Raji (cell line): ENCODE results near the gene GPR151.

ENCODE experiments used
- POLR2A ChIP-seq: IDR thresholded peaks from 2 replicates; pipeline ENCODE4 v1.6.1; 2011; ENCODE audit warnings: low read depth, low read length, control low read depth; ENCODE audit not compliant: insufficient read depth

The GPR151 gene

DNA sequence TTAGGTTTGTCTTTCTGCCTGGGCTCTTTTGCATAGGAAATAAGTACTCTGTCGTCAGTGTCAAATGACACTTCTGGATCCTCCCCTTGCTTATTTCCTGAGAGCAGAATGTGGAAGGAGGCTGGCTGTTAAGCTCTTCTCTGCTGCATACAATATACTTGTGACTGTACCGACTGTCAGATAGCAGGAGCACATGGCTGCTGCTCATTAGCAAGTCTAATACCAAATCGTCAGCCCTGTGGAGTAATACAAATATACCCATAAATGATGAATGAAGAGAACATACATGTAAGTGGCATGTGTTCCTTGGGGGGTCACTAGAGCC lies at the start of gene GPR151:
Gene GPR151, minus strand, starts transcription at position 40 of the 325 bp plus-strand sequence. CDS start 77 bp downstream, outside the sequence.
- TF ChIP-seq POLR2A, result no peak

DNA sequence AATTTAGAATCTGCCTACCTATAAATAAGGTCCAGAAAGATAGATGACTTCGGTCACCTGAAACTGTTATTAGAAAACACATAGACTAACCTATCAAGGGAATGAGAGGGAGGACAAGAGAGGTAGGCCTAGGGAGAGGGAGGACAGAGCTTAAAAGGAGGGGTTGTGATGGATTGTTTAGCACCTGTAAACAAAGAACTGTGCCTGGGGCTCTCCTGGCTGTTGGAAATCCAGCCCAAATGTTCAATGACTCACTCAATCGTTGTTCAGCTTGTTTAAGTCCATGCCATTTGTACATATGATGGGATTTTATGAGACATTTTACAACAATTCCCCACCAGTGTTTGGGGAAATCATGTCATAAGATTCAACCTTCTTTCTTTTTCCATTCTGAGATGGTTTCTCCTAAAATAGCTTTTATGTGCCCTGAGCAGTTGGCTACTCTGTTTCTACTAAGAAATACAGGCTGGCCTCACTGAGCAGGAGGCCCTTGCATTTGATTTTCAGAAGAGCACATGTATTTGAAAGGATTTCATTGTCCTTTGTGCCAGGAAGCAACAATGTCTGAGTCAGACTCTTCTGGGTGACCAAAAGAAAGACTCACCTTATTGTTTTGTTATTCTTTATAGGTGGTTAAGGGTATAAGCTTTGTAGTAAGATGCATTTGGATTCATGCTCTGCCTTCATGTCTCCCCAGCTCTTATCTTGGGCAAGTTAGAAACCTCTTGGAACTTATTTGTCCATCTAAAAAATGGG lies 48.2 kb upstream of the GPR151 start:
- no peak for TF ChIP-seq POLR2A

DNA sequence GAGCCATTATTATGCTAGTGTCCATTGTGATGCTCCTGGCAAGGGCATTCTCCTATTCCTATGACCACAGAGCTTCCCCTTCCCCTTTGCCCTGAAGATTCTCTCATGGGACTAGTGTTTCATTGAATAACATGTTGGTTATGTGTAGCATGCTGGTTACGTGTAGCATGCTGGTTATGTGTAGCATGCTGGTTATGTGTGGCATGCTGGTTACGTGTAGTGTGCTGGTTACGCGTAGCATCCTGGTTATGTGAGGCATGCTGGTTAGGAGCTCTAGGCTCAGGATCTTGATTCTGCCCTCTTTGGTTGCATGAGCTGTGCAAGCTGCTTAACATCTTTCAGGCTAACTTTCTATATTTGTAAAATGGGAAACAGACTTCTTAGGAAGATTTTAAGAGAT lies 46.5 kb upstream of the GPR151 start:
- no peak for TF ChIP-seq POLR2A

DNA sequence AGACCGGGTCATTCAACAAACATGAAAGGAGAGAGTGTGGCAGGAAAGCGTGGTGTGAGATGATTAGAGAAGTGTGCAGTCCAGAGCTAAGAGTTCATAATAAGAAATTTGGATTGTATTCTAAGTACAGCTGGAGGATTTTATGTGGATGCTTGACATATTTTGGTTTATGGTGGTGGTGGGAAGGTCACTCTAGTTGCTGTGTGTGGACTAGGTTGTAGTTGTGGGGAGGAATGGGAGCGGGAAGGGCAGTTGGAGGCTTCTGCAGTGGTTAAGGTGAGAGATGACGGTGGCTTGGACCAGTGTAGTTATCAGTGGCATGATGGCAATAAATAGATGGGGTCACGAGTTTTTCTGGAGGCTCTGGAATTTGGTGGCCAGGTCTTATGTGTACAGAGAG lies 45.7 kb upstream of the GPR151 start:
- no peak for TF ChIP-seq POLR2A

DNA sequence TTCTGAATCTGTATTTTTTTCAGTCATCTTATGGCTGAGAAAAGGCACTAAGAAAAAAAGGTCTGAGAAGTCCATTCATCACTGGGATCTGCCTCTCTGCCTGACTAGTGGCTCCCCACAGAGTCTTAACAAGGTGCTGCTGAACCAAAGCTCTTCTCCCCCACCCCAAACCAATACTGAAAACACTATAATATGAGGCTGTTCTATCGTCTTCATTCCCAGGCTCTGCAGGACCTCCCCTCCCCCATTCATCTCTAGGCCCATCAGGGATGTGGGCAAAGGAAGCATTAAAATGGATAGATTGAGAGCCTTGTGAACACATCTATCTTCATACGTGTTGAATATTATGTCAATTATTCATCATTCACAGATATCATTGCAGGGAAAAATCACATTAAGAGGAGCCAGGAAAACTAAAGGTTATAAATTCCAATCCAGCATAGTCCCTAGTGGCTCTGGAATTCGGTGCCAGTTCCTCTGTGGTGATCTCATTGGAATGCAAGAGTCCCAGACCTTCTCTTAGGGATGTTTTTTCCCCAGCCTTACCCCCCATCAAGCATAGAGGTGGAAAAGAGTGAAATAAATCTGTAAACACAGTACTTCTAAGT lies 44.3 kb upstream of the GPR151 start:
- TF ChIP-seq POLR2A, result no peak

DNA sequence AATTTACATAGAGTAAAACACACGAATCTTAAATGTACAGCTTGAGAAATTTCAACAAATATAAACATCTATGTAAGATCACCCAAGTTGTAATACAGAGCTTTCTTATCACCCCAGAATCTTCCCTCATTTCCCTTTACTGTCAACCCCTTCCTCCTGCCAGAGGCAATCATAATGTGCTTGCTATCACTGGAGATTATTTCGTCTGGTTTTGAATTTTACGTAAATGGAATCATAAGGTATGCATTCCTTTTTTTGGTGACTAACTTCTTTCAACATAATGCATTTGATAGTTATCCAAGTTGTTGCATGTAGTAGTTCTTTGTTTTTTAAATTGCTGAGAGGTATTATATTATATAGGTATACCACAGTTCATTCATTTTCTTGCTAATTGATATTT lies 37.5 kb upstream of the GPR151 start:
- no peak for TF ChIP-seq POLR2A

DNA sequence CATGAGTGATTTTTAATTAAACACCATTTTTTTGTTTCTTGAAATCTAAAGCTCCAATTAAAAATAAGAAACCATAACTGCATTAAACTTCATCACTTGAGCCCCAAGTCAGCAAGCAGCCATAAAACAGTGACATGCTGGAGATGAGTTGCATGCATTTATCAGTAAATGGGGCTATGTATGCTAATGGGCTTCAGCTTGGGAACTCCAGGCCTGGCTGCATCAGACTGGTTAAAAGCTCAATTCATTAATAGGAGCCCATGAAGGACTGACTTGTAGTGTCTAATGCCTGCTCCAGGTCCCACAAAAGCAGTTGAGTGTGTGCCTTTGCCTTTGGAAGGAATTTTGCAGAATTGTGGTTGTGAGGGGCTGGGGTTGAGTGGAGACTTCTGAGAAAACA lies 33.6 kb upstream of the GPR151 start:
- no peak for TF ChIP-seq POLR2A

DNA sequence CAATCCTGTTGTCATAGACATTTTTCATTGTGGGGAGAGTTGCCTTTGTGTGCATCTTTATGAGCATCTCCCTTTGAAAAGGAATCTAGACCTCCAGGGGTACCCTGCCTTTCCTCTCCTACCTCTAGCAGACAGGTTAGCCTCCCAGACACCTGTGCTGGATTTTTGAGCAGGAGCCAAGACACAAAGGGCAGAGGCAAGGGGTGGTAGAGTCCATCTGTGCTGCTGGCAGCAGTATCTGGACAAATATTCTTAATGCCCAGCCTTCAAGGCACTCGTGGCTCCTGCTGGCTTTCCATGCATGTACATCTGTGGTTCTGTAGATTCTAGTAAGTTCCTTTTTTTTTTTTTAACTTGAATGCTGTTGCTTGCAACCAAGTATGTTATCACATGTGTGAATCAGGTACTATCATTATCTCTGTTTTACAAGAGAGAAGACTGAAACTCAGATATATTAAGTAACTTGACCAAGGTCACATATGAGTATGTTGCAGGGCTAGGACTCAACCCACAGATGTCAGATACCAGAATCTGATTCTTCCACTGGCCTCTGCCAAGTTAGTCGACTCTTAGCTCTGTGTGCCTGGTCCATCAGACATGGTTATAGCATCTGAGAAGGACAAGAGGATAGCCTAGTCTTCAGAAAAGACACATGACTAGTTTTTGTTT lies 32.9 kb upstream of the GPR151 start:
- TF ChIP-seq POLR2A, result no peak

DNA sequence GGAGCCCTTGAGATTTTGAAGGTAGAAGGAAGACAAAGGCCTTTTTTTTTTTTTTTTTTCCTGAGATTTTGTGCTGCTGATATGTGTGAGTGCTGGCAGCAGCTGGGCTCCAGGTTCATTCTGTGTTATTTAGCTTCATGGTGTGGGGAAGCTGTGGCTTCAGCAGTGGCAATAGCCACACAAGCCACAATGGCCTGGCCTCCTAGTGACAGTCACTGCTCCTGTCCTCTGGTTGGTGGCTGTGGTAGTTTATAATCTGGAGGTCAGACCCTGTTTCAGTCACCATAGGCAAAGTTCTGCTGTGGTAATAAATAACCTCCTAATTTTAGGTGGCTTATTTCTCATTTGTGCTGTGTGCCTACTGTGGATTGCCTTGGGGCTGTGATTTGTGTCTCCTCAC lies 28.2 kb upstream of the GPR151 start:
- TF ChIP-seq POLR2A, result no peak

DNA sequence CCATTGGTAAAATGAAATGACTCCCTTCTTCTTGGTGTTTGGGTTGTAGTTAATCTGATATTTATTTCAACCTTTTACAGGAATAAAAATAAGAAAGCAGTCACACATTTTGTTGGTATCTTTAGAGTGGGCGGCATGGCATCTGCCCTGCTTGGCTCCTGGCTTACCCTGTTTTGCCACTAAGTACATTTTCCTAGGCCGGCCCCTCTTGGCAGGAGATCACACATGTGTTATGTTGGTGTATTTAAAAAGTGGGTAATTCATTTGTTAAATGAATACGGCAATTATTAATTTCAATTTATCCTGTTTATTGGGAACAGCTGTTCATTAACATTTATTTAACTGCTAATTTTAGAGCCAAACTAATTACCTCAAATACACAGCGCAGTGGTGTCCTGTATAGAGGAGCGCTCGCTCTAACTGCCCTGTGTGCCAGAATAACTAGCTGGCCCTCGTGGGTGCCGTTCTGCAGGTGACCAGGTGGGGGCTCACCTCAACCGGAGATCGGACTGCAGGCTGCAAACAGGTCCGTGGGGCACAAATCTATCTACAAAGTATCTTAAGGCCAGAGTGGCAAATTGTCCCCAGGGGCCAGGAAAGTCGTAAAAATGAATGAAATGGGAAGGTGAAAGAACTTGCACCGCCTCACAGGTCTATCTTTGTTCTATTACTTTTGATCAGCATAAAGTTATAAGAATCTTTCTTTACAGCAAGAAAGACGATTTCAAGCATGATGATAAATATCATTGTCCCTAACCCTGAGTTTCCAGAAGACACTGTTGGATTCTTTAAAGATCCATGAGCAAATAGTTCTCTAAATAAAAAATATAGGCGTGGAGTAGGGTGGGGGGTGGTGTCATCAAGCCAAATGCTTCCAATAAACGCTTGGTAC lies 26.2 kb upstream of the GPR151 start:
- no peak for TF ChIP-seq POLR2A

DNA sequence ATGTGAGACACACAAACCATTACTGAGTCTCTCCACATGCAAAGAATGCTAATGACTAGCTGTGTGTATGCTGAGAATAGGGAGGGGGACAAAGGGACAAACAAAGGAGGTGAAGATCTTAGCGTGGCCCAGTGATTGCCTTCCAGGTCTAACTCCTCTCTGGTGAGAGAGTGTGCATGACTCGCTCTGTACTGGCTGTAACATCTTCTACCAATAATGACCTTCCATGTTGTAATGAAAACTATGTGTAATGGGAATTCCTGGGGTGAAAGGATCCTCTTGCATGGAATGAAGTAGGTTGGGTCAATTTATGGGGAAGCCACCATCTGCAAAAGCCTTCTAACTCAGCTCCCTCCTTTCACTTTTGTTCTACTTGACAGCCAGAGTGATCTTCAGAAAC lies 24.4 kb upstream of the GPR151 start:
- no peak for TF ChIP-seq POLR2A

DNA sequence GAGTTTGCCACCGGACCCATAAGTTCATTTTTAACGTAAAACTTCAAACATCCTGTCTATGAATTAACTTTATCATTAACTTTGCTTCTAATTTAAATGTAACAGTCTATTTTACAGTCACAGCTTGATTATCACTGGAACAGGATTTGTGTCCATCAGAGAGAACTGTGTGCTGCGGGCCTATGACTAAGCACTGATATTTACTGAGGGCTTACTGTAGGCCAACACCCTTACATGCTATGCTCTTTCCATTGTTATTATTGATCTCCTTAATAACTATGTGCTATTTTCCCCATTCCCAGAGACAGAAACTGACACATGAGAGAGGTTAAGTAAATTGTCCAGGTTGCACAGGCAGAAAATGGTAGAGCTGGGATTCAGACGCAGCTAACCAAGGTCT lies 24.0 kb upstream of the GPR151 start:
- TF ChIP-seq POLR2A, result no peak

DNA sequence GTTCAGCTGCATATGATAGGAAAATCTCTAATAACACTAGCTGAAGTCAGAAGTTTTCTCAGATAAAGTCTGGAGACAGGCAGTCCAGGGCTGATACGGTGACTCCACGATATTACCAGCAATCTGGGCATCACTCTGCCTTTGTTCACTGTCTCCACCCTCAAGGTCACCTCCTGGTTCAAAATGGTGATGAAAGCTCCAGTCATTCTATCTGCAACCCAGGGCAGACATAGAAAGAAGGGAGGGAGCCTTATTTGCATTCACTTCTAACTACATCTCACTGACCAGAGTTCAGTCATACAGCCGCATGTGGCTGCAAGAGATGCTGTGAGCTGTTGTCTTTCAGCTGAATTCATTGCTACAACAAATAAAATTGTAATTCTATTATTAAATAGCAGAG lies 22.4 kb upstream of the GPR151 start:
- TF ChIP-seq POLR2A, result no peak

DNA sequence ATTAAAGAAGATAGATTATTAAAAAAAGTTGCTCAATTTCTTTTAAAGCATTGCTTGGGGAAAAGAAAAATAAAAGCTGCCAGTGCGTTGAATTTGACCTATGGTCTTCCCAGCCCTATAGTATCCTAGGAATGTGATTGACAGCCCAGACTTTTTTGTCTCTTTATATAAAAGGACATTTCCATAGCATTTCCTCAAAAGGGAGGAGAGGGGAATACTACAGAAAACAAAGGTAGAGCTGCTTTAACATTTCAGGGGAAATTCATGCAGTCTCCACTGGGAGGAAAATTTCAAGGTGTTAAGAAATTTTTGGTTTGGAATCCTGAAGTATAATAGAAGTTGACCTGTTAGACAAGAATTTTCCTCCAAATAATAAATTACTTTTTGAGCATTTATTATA lies 17.9 kb upstream of the GPR151 start:
- TF ChIP-seq POLR2A, result no peak

DNA sequence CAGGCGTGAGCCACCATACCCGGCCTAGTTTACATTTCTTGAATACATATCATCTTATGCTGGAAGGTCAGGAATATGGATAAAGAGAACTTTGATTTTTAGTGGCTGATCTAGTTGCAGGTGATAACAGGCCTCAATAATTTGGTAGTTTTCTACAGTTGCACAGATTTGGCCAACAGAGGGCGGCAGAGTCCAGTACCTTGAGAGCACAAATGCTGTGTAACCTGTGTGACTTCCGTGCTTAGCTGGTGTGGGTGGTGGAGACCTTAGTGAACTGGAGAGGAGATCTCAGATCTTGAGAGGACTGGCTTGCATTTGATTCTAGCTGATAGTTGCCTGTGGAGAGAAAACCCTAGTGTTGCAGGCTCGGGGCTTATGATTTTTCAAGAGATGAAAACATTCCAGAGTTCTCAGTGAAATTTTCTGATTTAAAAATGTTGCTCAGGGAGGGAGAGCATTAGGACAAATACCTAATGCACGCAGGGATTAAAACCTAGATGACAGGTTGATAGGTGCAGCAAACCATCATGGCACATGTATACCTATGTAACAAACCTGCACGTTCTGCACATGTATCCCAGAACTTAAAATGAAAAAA lies 17.4 kb upstream of the GPR151 start:
- TF ChIP-seq POLR2A, result no peak
